HL-60 (cell line): ENCODE measurements around the gene HARBI1.

Experiments used
- CTCF ChIP-seq: IDR thresholded peaks from one replicate; pipeline ENCODE4 v1.5.1; 2011; ENCODE audit warnings: low read length, control low read depth, inconsistent platforms; ENCODE audit not compliant: insufficient read depth
- GABPA ChIP-seq: IDR thresholded peaks from 2 replicates; pipeline ENCODE4 v1.6.1; 2012; ENCODE audit warnings: low read depth
- POLR2AphosphoS5 ChIP-seq: IDR thresholded peaks from 2 replicates; pipeline ENCODE4 v1.6.1; 2012; ENCODE audit warnings: low read depth
- SPI1 ChIP-seq: IDR thresholded peaks from 2 replicates; pipeline ENCODE4 v1.6.1; 2012; ENCODE audit warnings: low read depth, mild to moderate bottlenecking, borderline replicate concordance

- TF ChIP-seq CTCF (no peak), POLR2AphosphoS5 (no peak), SPI1 (no peak), GABPA (no peak)
Measured at GRCh38 chr11:46663277-46663940, 46.4 kb upstream of the HARBI1 start.
